ENCODE results near the gene PDZD8. TPM values are rescaled to one million over a fixed set of nuclear protein-coding genes. Genes with fewer than 3 reads are reported as not detected.

Gene PDZD8
- total and polyA plus RNA-seq, 2 donors from 2014 or later: 7.4 to 41.9 TPM

DNA sequence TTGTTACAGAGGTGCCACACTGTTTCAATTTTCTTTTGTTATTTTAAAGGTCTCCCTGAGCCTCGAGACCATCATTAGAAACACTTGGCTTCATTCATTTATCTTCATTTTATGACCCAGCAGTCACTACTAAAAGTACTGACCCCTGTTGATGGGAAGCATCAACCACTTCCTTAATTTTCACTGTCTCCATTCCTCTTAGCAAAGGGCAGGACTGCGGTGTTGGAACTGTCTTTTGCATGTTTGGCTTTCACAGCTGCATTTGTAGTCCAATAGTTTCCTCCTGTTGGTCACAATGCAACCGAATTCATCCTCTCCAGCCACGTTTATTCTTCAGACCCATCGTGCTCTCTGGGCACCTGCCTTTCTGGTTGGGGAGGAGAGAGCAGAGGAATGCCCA, 46.7 kb upstream of the PDZD8 start:
- intact Hi-C loops (cut with DNase I): no loop called here

DNA sequence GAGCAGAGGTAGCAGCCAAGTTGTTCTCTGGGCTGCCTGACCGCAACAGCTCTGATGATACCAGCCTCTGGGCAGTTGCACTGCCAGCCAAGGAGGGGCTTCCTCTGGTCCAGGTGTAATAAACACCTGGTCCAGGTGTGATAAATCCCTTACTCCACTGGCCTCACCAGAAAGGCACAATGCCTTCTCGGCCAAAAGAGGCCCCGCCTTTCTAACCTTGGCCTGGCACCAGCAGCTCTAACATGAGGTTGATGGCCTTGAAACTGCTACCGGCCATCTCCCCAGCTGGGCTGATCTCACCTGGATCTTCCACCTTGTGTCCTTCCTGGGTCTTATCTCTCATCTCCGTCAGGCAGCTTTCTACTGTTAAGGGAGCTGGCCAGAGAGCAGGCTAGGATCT, 45.5 kb upstream of the PDZD8 start:
- FAIRE-seq (no peak), DNase-seq (no peak)

More for the DNA sequence above, 46.7 kb upstream of the PDZD8 start:
- no peaks in the 10 kb centered on the region for H3K9me3 ChIP-seq (ENCODE audit: control insufficient read depth in 2 of 3, insufficient read depth in 1 of 3, low read length in 3 of 3)
- FAIRE-seq: no peak
- H3K36me3 ChIP-seq (ENCODE audit: control insufficient read depth in 2 of 3, insufficient read depth in 3 of 3, low read length in 3 of 3): no peaks in the 10 kb centered on the region
- no peak overlapping the region for H3K27ac ChIP-seq (ENCODE audit: low read depth in 2 of 2, low read length in 2 of 2)
- DNase-seq: no peak
- no peak overlapping the region for H3K9ac ChIP-seq (ENCODE audit: low read length in 3 of 3)
- H3K4me1 ChIP-seq (ENCODE audit: control insufficient read depth in 2 of 3, insufficient read depth in 2 of 3, low read depth in 1 of 3, low read length in 3 of 3): no peaks in the 10 kb centered on the region
- TF ChIP-seq, protein P1, sequence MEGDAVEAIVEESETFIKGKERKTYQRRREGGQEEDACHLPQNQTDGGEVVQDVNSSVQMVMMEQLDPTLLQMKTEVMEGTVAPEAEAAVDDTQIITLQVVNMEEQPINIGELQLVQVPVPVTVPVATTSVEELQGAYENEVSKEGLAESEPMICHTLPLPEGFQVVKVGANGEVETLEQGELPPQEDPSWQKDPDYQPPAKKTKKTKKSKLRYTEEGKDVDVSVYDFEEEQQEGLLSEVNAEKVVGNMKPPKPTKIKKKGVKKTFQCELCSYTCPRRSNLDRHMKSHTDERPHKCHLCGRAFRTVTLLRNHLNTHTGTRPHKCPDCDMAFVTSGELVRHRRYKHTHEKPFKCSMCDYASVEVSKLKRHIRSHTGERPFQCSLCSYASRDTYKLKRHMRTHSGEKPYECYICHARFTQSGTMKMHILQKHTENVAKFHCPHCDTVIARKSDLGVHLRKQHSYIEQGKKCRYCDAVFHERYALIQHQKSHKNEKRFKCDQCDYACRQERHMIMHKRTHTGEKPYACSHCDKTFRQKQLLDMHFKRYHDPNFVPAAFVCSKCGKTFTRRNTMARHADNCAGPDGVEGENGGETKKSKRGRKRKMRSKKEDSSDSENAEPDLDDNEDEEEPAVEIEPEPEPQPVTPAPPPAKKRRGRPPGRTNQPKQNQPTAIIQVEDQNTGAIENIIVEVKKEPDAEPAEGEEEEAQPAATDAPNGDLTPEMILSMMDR (IDR thresholded peaks at IDR 0.05; ENCODE audit: borderline replicate concordance, extremely low read depth, insufficient read depth): no peak
- H3K27me3 ChIP-seq (ENCODE audit: control insufficient read depth, insufficient read depth, low read length): no peaks in the 10 kb centered on the region
- H3K4me3 ChIP-seq (ENCODE audit: low read length in 3 of 3): no peak overlapping the region

GRCh38 chr10:117419921-117420320, 44.7 kb upstream of the PDZD8 start:
- H3K36me3 ChIP-seq (ENCODE audit: control insufficient read depth in 2 of 3, insufficient read depth in 3 of 3, low read length in 3 of 3): no peaks in the 10 kb centered on the region
- no peak overlapping the region for H3K4me3 ChIP-seq (ENCODE audit: low read length in 3 of 3)
- H3K9ac ChIP-seq (ENCODE audit: low read length in 3 of 3): no peak overlapping the region
- FAIRE-seq (no peak), DNase-seq (no peak)
- H3K4me1 ChIP-seq (ENCODE audit: control insufficient read depth in 2 of 3, insufficient read depth in 2 of 3, low read depth in 1 of 3, low read length in 3 of 3): no peaks in the 10 kb centered on the region
- intact Hi-C loops (cut with DNase I): no loop called here
- H3K27me3 ChIP-seq (ENCODE audit: control insufficient read depth, insufficient read depth, low read length): no peaks in the 10 kb centered on the region
- H3K27ac ChIP-seq (ENCODE audit: low read depth in 2 of 2, low read length in 2 of 2): no peak overlapping the region
- H3K9me3 ChIP-seq (ENCODE audit: control insufficient read depth in 2 of 3, insufficient read depth in 1 of 3, low read length in 3 of 3): no peaks in the 10 kb centered on the region
- TF ChIP-seq, protein P1 (IDR thresholded peaks at IDR 0.05; ENCODE audit: borderline replicate concordance, extremely low read depth, insufficient read depth): no peak

More for the DNA sequence above, 45.5 kb upstream of the PDZD8 start:
- H3K9me3 ChIP-seq (ENCODE audit: control insufficient read depth in 2 of 3, insufficient read depth in 1 of 3, low read length in 3 of 3): no peaks in the 10 kb centered on the region
- H3K4me3 ChIP-seq (ENCODE audit: low read length in 3 of 3): no peak overlapping the region
- H3K36me3 ChIP-seq (ENCODE audit: control insufficient read depth in 2 of 3, insufficient read depth in 3 of 3, low read length in 3 of 3): no peaks in the 10 kb centered on the region
- H3K9ac ChIP-seq (ENCODE audit: low read length in 3 of 3): no peak overlapping the region
- H3K4me1 ChIP-seq (ENCODE audit: control insufficient read depth in 2 of 3, insufficient read depth in 2 of 3, low read depth in 1 of 3, low read length in 3 of 3): no peaks in the 10 kb centered on the region
- intact Hi-C loops (cut with DNase I): no loop called here
- no peaks in the 10 kb centered on the region for H3K27me3 ChIP-seq (ENCODE audit: control insufficient read depth, insufficient read depth, low read length)
- TF ChIP-seq, protein P1 (IDR thresholded peaks at IDR 0.05; ENCODE audit: borderline replicate concordance, extremely low read depth, insufficient read depth): no peak
- H3K27ac ChIP-seq (ENCODE audit: low read depth in 2 of 2, low read length in 2 of 2): no peak overlapping the region

- TF ChIP-seq, protein P1 (IDR thresholded peaks at IDR 0.05; ENCODE audit: borderline replicate concordance, extremely low read depth, insufficient read depth): no peak
- Histone ChIP-seq H3K9me3 (ENCODE audit: control insufficient read depth in 2 of 3, insufficient read depth in 1 of 3, low read length in 3 of 3) (no peaks in the 10 kb centered on the region), H3K27me3 (ENCODE audit: control insufficient read depth, insufficient read depth, low read length) (no peaks in the 10 kb centered on the region), H3K36me3 (ENCODE audit: control insufficient read depth in 2 of 3, insufficient read depth in 3 of 3, low read length in 3 of 3) (no peaks in the 10 kb centered on the region), H3K9ac (ENCODE audit: low read length in 3 of 3) (no peak overlapping the region), H3K4me1 (ENCODE audit: control insufficient read depth in 2 of 3, insufficient read depth in 2 of 3, low read depth in 1 of 3, low read length in 3 of 3) (no peaks in the 10 kb centered on the region), H3K27ac (ENCODE audit: low read depth in 2 of 2, low read length in 2 of 2) (no peak overlapping the region), H3K4me3 (ENCODE audit: low read length in 3 of 3) (no peak overlapping the region)
- DNase-seq (no peak), FAIRE-seq (no peak)
- intact Hi-C loops (cut with DNase I): no loop called here
Measured at GRCh38 chr10:117419159-117419558, 43.9 kb upstream of the PDZD8 start.

Data from kidney (tissue), 14 donors.